Immature natural killer cell (primary cell): Measurements from ENCODE around the gene CCDC174. TPM values are rescaled to one million over a fixed set of nuclear protein-coding genes. Genes with fewer than 3 reads are reported as not detected.
"Not testable (repeated sequence)": the region's sequence is repeated elsewhere in the genome, so short reads cannot be mapped to it uniquely, and the experiment has no call there.

ENCODE experiments used
- DNase-seq, 3 donors: peaks; one replicate each; pipeline ENCODE4 v3.0.0; 2022; ENCODE audit warnings: mixed read lengths in 1 of 3
- H3K27ac Mint-ChIP-seq, 6 donors: one replicate each; pipeline ENCODE4 v1.8.0; 2020; ENCODE audit warnings: mixed read lengths in 6 of 6, mild to moderate bottlenecking in 5 of 6, inconsistent platforms in 4 of 6, moderate library complexity in 3 of 6
- H3K27me3 Mint-ChIP-seq, 3 donors: one replicate each; pipeline ENCODE4 v1.8.0; 2020 to 2021; ENCODE audit warnings: low read depth in 3 of 3, mild to moderate bottlenecking in 3 of 3, mixed read lengths in 3 of 3, moderate library complexity in 3 of 3, inconsistent platforms in 1 of 3
- H3K36me3 Mint-ChIP-seq, 3 donors: one replicate each; pipeline ENCODE4 v1.8.0; 2020; ENCODE audit warnings: mixed read lengths in 3 of 3, inconsistent platforms in 2 of 3, mild to moderate bottlenecking in 2 of 3
- H3K4me1 Mint-ChIP-seq, 2 donors: one replicate each; pipeline ENCODE4 v1.8.0; 2020; ENCODE audit warnings: inconsistent platforms in 2 of 2, mild to moderate bottlenecking in 2 of 2, mixed read lengths in 2 of 2, moderate library complexity in 1 of 2
- H3K4me3 Mint-ChIP-seq, 5 donors: one replicate each; pipeline ENCODE4 v1.8.0; 2020; ENCODE audit warnings: mild to moderate bottlenecking in 5 of 5, mixed read lengths in 5 of 5, inconsistent platforms in 3 of 5, moderate library complexity in 3 of 5
- H3K9me3 Mint-ChIP-seq, 6 donors: one replicate each; pipeline ENCODE4 v1.8.0; 2020; ENCODE audit warnings: mild to moderate bottlenecking in 6 of 6, mixed read lengths in 6 of 6, inconsistent platforms in 4 of 6, moderate library complexity in 3 of 6
- polyA plus RNA-seq, 3 donors: library from polyadenylated mRNA; unstranded; fragments of 300-500 nt; fragmentation: Illumina TruSeq; gene quantifications; one replicate each; pipeline ENCODE4 v1.2.3, GENCODE V29; 2021

CCDC174 gene
- 10 to 100 TPM; 12.2 to 29.4 (median 14.0) TPM for polyA plus RNA-seq

DNA sequence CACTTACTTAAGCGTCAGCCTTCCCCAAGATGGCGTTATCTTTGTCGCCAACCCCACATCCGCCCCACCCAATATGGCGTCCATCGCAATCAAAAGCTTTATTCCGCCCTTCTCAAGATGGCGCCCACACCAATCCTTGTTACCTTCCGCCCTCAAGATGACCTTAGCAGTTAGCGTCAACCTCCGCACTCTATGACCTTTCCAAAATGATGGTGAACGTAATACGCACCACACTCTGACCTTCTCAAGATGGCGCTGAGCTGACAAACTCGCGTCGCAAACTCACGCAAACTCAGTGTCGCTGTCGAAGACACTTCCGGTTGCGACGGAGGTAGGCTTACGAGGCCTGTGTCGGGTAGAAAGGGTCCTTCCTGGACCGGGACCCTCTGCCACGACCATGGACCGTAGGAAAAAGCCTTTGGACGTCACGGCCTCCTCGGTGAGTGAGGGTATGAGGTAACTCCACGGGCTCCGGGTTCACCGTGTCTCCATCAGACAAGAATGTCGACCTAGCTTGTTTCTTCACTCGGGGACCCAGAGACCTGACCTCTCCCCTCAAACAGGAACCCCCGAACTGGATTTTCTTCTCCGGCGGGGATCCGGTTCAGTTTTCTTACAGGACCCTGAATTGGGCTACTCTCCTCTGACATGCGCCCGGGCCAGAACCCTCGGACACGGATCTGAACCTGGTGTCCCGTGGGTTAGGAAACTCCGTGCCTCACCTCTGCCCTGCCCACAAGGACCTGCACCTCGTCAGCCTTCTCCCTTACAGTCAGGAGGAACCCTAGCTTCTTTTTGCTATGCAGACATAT lies at the start of gene CCDC174:
TSS of gene CCDC174 (plus strand) at position 323 of the 812 bp plus-strand sequence. CDS start at position 398, 75 bp downstream.
- DNase-seq = peak; percentile 96 to 97 (median 96)
- peaks cover 7 to 10% (median 9%) of the 10 kb centered on the region in 3 donors for H3K36me3 Mint-ChIP-seq
- peak within 1 kb of the TSS; percentile 86 to 99 (median 92) for H3K4me3 Mint-ChIP-seq
- H3K27me3 Mint-ChIP-seq = peaks cover 4 to 12% (median 11%) of the 10 kb centered on the region in 3 donors
- H3K27ac Mint-ChIP-seq = peak within 1 kb of the TSS; percentile 96 to 99 (median 98)
- H3K4me1 Mint-ChIP-seq = peaks cover 44 to 67% of the 10 kb centered on the region in 2 donors
- H3K9me3 Mint-ChIP-seq = no peaks in the 10 kb centered on the region

DNA sequence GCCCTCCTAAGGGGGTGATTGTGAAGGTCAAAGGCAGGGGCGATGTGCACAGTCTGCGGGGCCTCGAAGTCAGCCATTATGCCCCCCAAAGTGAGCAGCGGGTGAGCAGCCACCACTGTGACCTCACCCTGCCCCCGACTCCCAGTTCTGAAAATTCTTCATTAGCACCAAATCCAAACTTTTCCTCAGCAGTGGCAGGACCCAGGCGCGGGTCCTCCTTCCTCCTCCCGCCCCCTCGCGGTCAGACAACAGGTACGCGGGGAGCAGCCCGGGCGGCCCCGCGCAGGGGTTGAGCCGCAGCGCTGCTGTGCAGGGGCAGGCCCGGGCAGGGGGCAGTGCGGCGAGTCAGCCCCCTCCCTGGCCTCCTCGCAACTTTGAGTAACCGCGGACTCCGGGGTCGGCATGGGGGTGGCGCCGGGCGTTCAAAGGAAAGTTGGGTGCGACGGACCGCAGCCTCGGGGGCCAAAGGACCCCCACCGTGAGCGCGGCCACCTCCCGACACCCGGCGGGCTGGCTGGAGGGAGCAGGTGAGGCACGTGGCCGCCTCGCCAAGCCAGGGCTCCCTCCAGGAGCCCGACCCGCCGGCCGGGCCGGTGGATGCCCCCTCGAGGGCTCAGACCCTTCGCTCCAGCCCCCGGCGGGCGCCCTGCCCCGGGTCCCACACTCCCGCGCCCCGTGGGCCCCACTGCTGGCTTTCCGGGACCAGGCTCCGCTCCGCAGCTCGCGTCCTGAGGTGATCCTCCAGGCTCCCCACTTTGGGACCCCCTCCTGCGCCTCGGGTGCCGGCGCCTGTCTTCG lies 49.4 kb upstream of the CCDC174 start:
- Mint-ChIP-seq H3K27ac (no peak overlapping the region), H3K27me3 (peaks cover 9 to 36% (median 20%) of the 10 kb centered on the region in 3 donors), H3K4me1 (no peaks in the 10 kb centered on the region), H3K4me3 (no peak overlapping the region), H3K36me3 (peaks cover 0 to 8% (median 3%) of the 10 kb centered on the region in 3 donors), H3K9me3 (peaks cover 0 to 8% (median 4%) of the 10 kb centered on the region in 6 donors)
- DNase-seq = no peak

- H3K27ac Mint-ChIP-seq = no peak overlapping the region
- peaks cover 8 to 38% (median 22%) of the 10 kb centered on the region in 3 donors for H3K27me3 Mint-ChIP-seq
- DNase-seq = no peak
- H3K4me3 Mint-ChIP-seq = peak overlapping the region in 1 of 5 donors; percentile 30
- peaks cover 0 to 8% (median 3%) of the 10 kb centered on the region in 3 donors for H3K36me3 Mint-ChIP-seq
- H3K9me3 Mint-ChIP-seq = peaks cover 0 to 8% (median 4%) of the 10 kb centered on the region in 6 donors
- H3K4me1 Mint-ChIP-seq = no peaks in the 10 kb centered on the region
These were observed 48.5 kb upstream of the CCDC174 start for GRCh38 chr3:14602804-14603644.

- Mint-ChIP-seq H3K27ac (peak overlapping the region in 1 of 6 donors; percentile 32), H3K36me3 (peaks cover 0 to 3% (median 0%) of the 10 kb centered on the region in 3 donors), H3K4me3 (no peak overlapping the region), H3K4me1 (no peaks in the 10 kb centered on the region), H3K27me3 (peaks cover 11 to 25% (median 19%) of the 10 kb centered on the region in 3 donors), H3K9me3 (peaks cover 0 to 6% (median 2%) of the 10 kb centered on the region in 6 donors)
- DNase-seq = no peak
These were observed 46.5 kb upstream of the CCDC174 start for GRCh38 chr3:14605067-14605466.

GRCh38 chr3:14605744-14606143 lies 45.8 kb upstream of the CCDC174 start:
- peaks cover 7 to 29% (median 17%) of the 10 kb centered on the region in 3 donors for H3K27me3 Mint-ChIP-seq

GRCh38 chr3:14606669-14607339 lies 44.8 kb upstream of the CCDC174 start:
- H3K27ac Mint-ChIP-seq = no peak overlapping the region
- H3K4me1 Mint-ChIP-seq = no peaks in the 10 kb centered on the region
- peaks cover 0 to 3% (median 0%) of the 10 kb centered on the region in 3 donors for H3K36me3 Mint-ChIP-seq
- H3K27me3 Mint-ChIP-seq = peaks cover 5 to 29% (median 17%) of the 10 kb centered on the region in 3 donors
- H3K9me3 Mint-ChIP-seq = peaks cover 0 to 6% (median under 1%) of the 10 kb centered on the region in 6 donors
- no peak for DNase-seq
- no peak overlapping the region for H3K4me3 Mint-ChIP-seq

More at GRCh38 chr3:14605744-14606143, 45.8 kb upstream of the CCDC174 start:
- no peak for DNase-seq
- Mint-ChIP-seq H3K4me3 (no peak overlapping the region), H3K9me3 (peaks cover 0 to 6% (median 1%) of the 10 kb centered on the region in 6 donors), H3K4me1 (no peaks in the 10 kb centered on the region), H3K36me3 (peaks cover 0 to 3% (median 0%) of the 10 kb centered on the region in 3 donors), H3K27ac (no peak overlapping the region)

DNA sequence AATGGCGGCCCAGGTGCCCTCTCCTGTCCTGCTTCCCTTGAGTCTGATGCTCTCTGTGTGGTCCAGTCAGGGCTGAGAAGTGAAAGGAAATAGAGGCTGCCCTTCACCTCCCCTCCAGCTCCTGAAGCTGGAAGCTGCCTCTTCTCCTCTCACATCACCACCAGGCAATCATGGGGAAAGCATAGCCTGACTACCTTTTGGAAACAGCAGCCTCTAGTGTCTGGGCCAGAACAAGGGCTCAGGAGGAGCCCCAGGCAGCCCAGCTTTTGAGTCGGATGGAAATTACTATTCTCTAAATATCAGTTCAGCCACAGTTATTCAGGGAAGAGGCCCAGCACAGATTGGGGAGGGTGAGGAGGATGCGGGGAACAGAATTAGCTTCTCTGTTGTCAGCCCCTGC lies 43.3 kb upstream of the CCDC174 start:
- peaks cover 4 to 24% (median 16%) of the 10 kb centered on the region in 3 donors for H3K27me3 Mint-ChIP-seq
- DNase-seq = no peak
- H3K4me3 Mint-ChIP-seq = no peak overlapping the region
- H3K4me1 Mint-ChIP-seq = no peaks in the 10 kb centered on the region
- peaks cover 0 to 1% (median 0%) of the 10 kb centered on the region in 3 donors for H3K36me3 Mint-ChIP-seq
- no peak overlapping the region for H3K27ac Mint-ChIP-seq
- peaks cover 0 to 3% (median under 1%) of the 10 kb centered on the region in 6 donors for H3K9me3 Mint-ChIP-seq

DNA sequence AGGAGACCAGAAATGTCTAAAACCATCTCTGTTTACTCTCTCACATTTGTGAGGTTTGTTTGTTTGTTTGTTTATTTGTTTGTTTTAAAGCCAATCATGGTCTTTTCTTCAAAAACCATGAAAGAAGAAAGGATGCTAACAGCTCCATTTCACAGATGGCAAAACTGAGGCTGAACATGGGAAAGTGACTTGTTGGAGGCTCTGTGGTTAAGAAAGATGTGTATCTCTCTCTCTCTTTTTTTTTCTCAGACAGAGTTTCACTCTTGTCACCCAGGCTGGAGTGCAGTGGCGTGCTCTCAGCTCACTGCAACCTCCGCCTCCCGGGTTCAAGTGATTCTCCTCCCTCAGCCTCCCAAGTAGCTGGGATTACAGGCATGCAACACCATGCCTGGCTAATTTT lies 42.5 kb upstream of the CCDC174 start:
- H3K4me1 Mint-ChIP-seq, H3K9me3 Mint-ChIP-seq, H3K36me3 Mint-ChIP-seq, DNase-seq, H3K4me3 Mint-ChIP-seq, H3K27ac Mint-ChIP-seq: not testable (repeated sequence)
- H3K27me3 Mint-ChIP-seq = peaks cover 9 to 16% (median 12%) of the 10 kb centered on the region in 3 donors

- Mint-ChIP-seq H3K27me3 (peaks cover 9 to 12% (median 12%) of the 10 kb centered on the region in 3 donors), H3K36me3 (no peaks in the 10 kb centered on the region), H3K4me3 (no peak overlapping the region), H3K9me3 (no peaks in the 10 kb centered on the region), H3K4me1 (no peaks in the 10 kb centered on the region), H3K27ac (no peak overlapping the region)
- DNase-seq = no peak
These were observed 42.1 kb upstream of the CCDC174 start for GRCh38 chr3:14609506-14609905.

DNA sequence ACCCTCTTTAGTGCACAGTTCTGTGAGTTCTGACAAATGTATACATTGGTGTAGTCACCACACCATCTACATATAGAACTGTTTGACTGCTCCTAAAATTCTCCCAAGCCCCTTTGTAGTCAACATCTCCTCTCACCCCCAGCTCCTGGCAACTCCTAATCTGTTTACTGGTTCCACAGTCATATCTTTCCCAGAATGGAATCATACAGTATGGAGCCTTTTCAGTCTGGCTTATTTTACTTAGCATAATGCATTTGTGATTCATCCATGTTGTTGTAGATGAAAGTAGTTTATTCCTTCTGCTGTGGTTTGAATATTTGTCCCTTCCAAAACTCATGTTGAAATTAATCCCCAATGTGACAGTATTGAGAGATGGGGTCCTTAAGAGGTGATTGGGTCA lies 41.6 kb upstream of the CCDC174 start:
- DNase-seq = no peak
- peaks cover 8 to 9% (median 9%) of the 10 kb centered on the region in 3 donors for H3K27me3 Mint-ChIP-seq
- H3K27ac Mint-ChIP-seq = no peak overlapping the region
- no peaks in the 10 kb centered on the region for H3K9me3 Mint-ChIP-seq
- H3K36me3 Mint-ChIP-seq = no peaks in the 10 kb centered on the region
- no peak overlapping the region for H3K4me3 Mint-ChIP-seq
- no peaks in the 10 kb centered on the region for H3K4me1 Mint-ChIP-seq

- H3K27me3 Mint-ChIP-seq = peaks cover 6 to 10% (median 10%) of the 10 kb centered on the region in 3 donors
- H3K4me3 Mint-ChIP-seq = no peak overlapping the region
- no peaks in the 10 kb centered on the region for H3K36me3 Mint-ChIP-seq
- H3K27ac Mint-ChIP-seq = no peak overlapping the region
- no peaks in the 10 kb centered on the region for H3K4me1 Mint-ChIP-seq
- no peak for DNase-seq
- H3K9me3 Mint-ChIP-seq = no peaks in the 10 kb centered on the region
These were observed 37.4 kb upstream of the CCDC174 start for GRCh38 chr3:14614189-14614588.

DNA sequence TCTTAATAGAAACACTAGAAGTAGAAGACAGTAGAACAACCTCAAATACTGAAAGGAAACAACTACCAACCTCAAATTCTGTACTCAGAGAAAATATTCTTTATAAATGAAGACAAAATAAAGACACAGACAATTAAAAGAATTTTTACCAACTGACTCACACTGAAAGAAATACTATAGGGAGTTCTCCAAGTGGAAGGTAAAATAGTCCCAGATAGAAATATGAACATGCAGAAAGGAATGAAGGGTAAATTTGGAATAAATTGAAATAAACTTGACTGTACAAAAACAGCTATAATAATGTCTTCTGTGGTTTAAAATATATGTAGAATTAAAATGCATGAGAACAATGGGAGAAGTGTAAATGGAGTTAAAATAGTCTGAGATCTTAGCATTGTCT lies 36.7 kb upstream of the CCDC174 start:
- Mint-ChIP-seq H3K4me1 (no peaks in the 10 kb centered on the region), H3K9me3 (no peaks in the 10 kb centered on the region), H3K27me3 (peaks cover 9 to 10% (median 9%) of the 10 kb centered on the region in 3 donors), H3K4me3 (no peak overlapping the region), H3K27ac (no peak overlapping the region), H3K36me3 (no peaks in the 10 kb centered on the region)
- no peak for DNase-seq
